Measurements from ENCODE around the gene CEP131. TPM values are rescaled to one million over a fixed set of nuclear protein-coding genes. Genes with fewer than 3 reads are reported as not detected.

Gene CEP131
- total and polyA plus RNA-seq, 7 donors: 3.7 to 8.6 (median 4.9) TPM

DNA sequence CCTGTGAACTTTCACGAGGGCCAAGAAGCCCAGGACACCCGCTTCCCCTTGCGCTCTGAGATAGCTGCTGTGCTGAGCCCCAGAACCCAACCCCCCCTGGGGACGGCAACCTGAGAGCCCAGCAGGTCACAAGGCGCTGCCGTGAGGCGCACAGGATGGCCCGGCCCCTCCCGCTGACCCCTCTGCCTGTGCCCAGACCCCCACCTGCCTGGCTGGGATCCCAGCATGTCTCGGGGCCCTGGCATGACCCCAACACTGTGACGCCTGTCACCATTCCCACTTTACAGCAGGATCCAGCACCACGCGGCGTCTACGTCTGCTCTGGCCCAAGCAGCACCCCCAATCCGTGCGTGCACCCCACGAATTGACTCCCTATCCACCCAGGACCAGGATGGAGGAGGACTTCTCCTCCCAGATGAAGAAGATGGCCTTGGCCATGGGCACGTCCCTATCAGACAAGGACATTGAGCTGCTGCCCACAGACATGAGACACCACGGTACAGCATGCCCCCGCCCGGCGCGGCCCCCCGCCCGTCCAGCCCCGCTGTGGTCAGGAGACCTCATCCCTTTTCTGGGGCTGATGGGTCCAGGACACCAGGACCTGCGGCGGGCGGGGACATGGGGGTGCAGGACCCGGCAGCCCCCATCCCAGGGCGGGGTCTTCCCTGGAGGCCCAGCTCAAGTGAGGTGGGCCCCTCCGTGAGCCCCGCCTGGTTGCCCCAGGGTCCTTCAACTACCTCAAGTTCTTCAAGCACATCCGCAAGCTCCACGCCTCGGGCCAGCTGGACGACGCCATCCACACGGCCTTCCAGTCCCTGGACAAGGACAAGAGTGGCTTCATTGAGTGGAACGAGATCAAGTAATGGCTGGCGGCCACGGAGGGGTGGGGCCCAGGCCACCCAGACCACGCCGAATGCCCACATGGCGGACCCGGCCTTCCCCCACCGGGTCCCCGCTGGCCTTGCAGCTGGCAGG is 41.6 kb downstream of the CEP131 start:
- Histone ChIP-seq H3K36me3 (ENCODE audit: insufficient read depth in 1 of 2, low read depth in 1 of 2) (no peaks in the 10 kb centered on the region), H3K27me3 (ENCODE audit: insufficient read depth in 3 of 3, low read length in 2 of 3) (peaks cover 0 to 16% (median 5%) of the 10 kb centered on the region in 3 donors), H3K9me3 (no peaks in the 10 kb centered on the region), H3K27ac (no peak overlapping the region), H3K4me3 (no peak overlapping the region), H3K4me1 (no peaks in the 10 kb centered on the region)
- TF ChIP-seq, protein P1, sequence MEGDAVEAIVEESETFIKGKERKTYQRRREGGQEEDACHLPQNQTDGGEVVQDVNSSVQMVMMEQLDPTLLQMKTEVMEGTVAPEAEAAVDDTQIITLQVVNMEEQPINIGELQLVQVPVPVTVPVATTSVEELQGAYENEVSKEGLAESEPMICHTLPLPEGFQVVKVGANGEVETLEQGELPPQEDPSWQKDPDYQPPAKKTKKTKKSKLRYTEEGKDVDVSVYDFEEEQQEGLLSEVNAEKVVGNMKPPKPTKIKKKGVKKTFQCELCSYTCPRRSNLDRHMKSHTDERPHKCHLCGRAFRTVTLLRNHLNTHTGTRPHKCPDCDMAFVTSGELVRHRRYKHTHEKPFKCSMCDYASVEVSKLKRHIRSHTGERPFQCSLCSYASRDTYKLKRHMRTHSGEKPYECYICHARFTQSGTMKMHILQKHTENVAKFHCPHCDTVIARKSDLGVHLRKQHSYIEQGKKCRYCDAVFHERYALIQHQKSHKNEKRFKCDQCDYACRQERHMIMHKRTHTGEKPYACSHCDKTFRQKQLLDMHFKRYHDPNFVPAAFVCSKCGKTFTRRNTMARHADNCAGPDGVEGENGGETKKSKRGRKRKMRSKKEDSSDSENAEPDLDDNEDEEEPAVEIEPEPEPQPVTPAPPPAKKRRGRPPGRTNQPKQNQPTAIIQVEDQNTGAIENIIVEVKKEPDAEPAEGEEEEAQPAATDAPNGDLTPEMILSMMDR (IDR thresholded peaks at IDR 0.05): no peak
- no peak for ATAC-seq
- intact Hi-C loops (cut with DNase I): no loop called here
- 78 to 81% (median 81%) methylated on average over 45 to 49 of the region's 49 CpGs for WGBS, 3 donors
- DNase-seq: no peak

DNA sequence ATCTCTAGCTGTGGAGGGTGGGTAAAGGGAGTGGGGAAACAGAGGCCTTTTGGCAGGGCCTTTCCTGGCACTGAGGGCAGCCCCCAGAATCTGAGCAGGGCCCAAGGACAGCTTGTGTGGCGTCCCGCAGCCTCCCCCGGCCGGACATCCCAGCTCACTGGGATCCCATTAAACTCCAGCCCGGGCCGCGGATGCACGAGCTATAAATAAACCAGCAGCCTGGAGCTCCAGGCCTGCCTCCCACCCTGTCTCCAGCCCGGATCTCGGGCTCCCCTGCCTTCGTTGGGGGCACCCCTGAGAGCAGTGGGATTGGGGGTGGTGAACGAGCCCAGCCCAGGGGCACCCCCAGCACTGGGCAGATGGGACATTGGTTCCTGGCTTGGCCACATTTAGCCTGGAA is 42.9 kb downstream of the CEP131 start:
- DNase-seq: no peak
- no peak for ATAC-seq
- intact Hi-C loops (cut with DNase I): no loop called here
- Histone ChIP-seq H3K27ac (no peak overlapping the region), H3K4me3 (no peak overlapping the region), H3K4me1 (no peaks in the 10 kb centered on the region), H3K9me3 (peaks cover 5% of the 10 kb centered on the region), H3K36me3 (ENCODE audit: insufficient read depth in 1 of 2, low read depth in 1 of 2) (no peaks in the 10 kb centered on the region), H3K27me3 (ENCODE audit: insufficient read depth in 3 of 3, low read length in 2 of 3) (peaks cover 0 to 16% (median 5%) of the 10 kb centered on the region in 3 donors)
- TF ChIP-seq, protein P1 (IDR thresholded peaks at IDR 0.05): no peak
- WGBS, 3 donors: 48 to 59% (median 49%) methylated on average over 12 of the region's 12 CpGs

DNA sequence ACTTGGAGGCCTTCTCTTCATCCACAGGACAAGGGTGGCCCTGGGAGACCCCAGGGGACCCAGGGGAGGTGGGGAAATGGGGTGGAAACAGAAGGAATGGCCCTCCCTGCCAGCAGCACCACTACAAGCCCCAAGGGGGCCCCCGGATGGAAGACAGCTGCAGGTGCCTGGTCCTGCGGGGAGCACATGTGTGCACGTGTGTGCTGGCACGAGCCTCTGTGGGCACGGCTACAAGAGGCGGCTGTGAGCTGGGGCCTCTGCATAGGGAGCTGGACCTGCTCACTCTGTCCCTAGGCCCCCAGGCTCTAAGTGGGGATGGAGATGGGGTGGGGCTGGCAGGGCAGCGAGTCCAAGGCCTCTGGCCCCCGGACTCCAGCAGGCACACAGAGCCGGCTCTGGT is 43.5 kb downstream of the CEP131 start:
- Histone ChIP-seq H3K36me3 (ENCODE audit: insufficient read depth in 1 of 2, low read depth in 1 of 2) (no peaks in the 10 kb centered on the region), H3K4me1 (no peaks in the 10 kb centered on the region), H3K27ac (no peak overlapping the region), H3K27me3 (ENCODE audit: insufficient read depth in 3 of 3, low read length in 2 of 3) (peaks cover 0 to 12% (median 5%) of the 10 kb centered on the region in 3 donors), H3K9me3 (peaks cover 5% of the 10 kb centered on the region), H3K4me3 (no peak overlapping the region)
- 45 to 63% (median 48%) methylated on average over 9 of the region's 9 CpGs for WGBS, 3 donors
- intact Hi-C loops (cut with DNase I): no loop called here
- DNase-seq (no peak), ATAC-seq (no peak)
- TF ChIP-seq, protein P1 (IDR thresholded peaks at IDR 0.05): no peak

DNA sequence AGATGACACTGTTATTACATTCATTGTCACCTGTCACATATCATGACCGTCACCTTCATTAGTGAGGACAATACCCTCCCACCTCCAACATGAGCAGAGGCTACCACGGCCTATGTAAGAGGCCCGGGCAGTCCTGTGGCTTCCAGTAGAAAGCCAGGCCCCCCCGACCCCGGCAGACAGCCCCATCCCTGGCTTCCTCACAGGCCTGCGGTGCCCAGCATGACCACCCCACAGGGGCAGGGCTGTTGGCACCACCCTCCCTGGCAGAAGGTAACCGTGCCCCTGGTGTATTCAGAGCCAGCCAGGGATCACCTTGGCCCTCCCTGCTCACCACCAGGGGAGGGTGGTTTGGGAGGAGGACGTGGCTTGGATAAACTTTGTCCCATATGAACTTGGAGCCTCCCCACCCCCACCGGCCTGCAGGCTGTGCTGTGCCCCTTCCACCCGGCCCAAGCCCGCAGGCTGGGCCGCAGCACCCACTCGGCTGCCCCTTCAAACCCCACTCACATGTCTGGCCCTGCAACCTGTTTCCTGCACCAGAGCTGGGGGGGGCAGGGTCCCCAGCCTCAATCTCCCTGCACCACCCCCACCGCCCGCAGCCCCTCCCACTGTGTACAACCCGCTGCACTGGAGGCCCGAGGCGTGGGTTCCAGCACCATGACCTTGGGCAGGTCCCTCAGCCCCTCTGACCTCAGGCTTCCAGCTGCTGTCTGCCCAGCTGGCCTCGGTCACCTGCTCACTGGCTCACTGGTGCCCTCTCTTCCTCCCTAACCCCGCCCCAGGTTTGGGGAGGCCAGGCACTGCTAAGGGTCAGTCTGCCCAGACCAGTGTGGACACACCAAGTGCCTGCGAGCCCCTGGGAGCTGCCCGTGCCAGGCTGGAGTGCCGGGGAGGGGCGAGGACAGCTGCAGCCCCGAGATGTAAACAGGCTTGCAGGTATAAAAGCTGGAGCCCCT is 44.4 kb downstream of the CEP131 start:
- H3K36me3 ChIP-seq (ENCODE audit: insufficient read depth in 1 of 2, low read depth in 1 of 2): no peaks in the 10 kb centered on the region
- H3K27me3 ChIP-seq (ENCODE audit: insufficient read depth in 3 of 3, low read length in 2 of 3): peaks cover 0 to 12% (median 5%) of the 10 kb centered on the region in 3 donors
- H3K4me3 ChIP-seq: no peak overlapping the region
- no peaks in the 10 kb centered on the region for H3K4me1 ChIP-seq
- DNase-seq (no peak), ATAC-seq (no peak)
- TF ChIP-seq, protein P1 (IDR thresholded peaks at IDR 0.05): no peak
- H3K27ac ChIP-seq: no peak overlapping the region
- WGBS, 3 donors: 64 to 80% (median 78%) methylated on average over 23 to 25 of the region's 25 CpGs
- intact Hi-C loops (cut with DNase I): no loop called here
- H3K9me3 ChIP-seq: peaks cover 5% of the 10 kb centered on the region
